CD14-positive monocyte (primary cell): Measurements from ENCODE around the gene NR6A1. TPM values are rescaled to one million over a fixed set of nuclear protein-coding genes. Genes with fewer than 3 reads are reported as not detected.

Experiments
- DNase-seq, 3 donors: peaks; one replicate each; pipeline ENCODE4 v3.0.0-alpha.2; 2011 to 2022
- H2AFZ ChIP-seq: 2 replicates; pipeline ENCODE4 v1.6.0; 2012; ENCODE audit warnings: mild to moderate bottlenecking, low read depth, low read length, inconsistent platforms; ENCODE audit not compliant: insufficient read depth, poor library complexity, severe bottlenecking
- H3K27ac ChIP-seq, 2 donors: 1 replicate in 1 of 2; 2 replicates in 1 of 2; pipeline ENCODE4 v1.5.1; 2012 to 2013; ENCODE audit warnings: low read length in 2 of 2, control low read depth in 1 of 2, inconsistent platforms in 1 of 2, low read depth in 1 of 2, mild to moderate bottlenecking in 1 of 2
- H3K27me3 ChIP-seq, 2 donors: one replicate each; pipeline versions ENCODE4 v1.6.0 to v1.6.1; 2011 to 2013; ENCODE audit warnings: low read length in 2 of 2; ENCODE audit not compliant: control insufficient read depth in 2 of 2, insufficient read depth in 2 of 2
- H3K36me3 ChIP-seq, 2 donors: replicated peaks in 1 of 2; 1 replicate in 1 of 2; 2 replicates in 1 of 2; pipeline versions ENCODE4 v1.5.1 to v1.6.1; 2012 to 2013; ENCODE audit warnings: low read length in 2 of 2, control low read depth in 1 of 2, inconsistent platforms in 1 of 2, mild to moderate bottlenecking in 1 of 2; ENCODE audit not compliant: insufficient read depth in 2 of 2, control insufficient read depth in 1 of 2
- H3K4me1 ChIP-seq, 2 donors: 1 replicate in 1 of 2; 2 replicates in 1 of 2; pipeline versions ENCODE4 v1.5.1 to v1.6.1; 2012 to 2013; ENCODE audit warnings: low read length in 2 of 2, control low read depth in 1 of 2, inconsistent platforms in 1 of 2, mild to moderate bottlenecking in 1 of 2, moderate library complexity in 1 of 2; ENCODE audit not compliant: insufficient read depth in 2 of 2, control insufficient read depth in 1 of 2
- H3K4me2 ChIP-seq: replicated peaks from 2 replicates; pipeline ENCODE3; 2012; ENCODE audit warnings: low read length, moderate library complexity, mild to moderate bottlenecking; ENCODE audit not compliant: poor library complexity, severe bottlenecking; ENCODE audit errors: extremely low read depth
- H3K4me3 ChIP-seq, 3 experiments: fragments of 200-600 bp in 1 of 3; sonication (generic) in 1 of 3; replicated peaks in 1 of 3; 1 replicate in 2 of 3; 2 replicates in 1 of 3; pipeline ENCODE4 v1.5.1; 2011 to 2013; ENCODE audit warnings: low read length in 3 of 3, mild to moderate bottlenecking in 3 of 3, control low read depth in 2 of 3, low read depth in 2 of 3, inconsistent platforms in 1 of 3, moderate library complexity in 1 of 3
- H3K79me2 ChIP-seq: 2 replicates; pipeline ENCODE4 v1.6.0; 2012; ENCODE audit warnings: mild to moderate bottlenecking, control low read depth, inconsistent platforms, low read length, moderate library complexity; ENCODE audit not compliant: insufficient read depth
- H3K9ac ChIP-seq: 2 replicates; pipeline ENCODE4 v1.6.0; 2017; ENCODE audit warnings: low read length, mild to moderate bottlenecking; ENCODE audit not compliant: insufficient read depth, poor library complexity, severe bottlenecking
- H3K9me3 ChIP-seq, 2 donors: replicated peaks in 1 of 2; 1 replicate in 1 of 2; 2 replicates in 1 of 2; pipeline versions ENCODE4 v1.5.1 to v1.6.1; 2012 to 2013; ENCODE audit warnings: low read length in 2 of 2, control low read depth in 1 of 2; ENCODE audit not compliant: control insufficient read depth in 1 of 2, insufficient read depth in 1 of 2
- H4K20me1 ChIP-seq: 2 replicates; pipeline ENCODE4 v1.6.0; 2012; ENCODE audit warnings: mild to moderate bottlenecking, low read length, control low read depth, moderate library complexity; ENCODE audit not compliant: insufficient read depth
- H3K27ac Mint-ChIP-seq, 7 donors: one replicate each; pipeline ENCODE4 v1.8.0; 2020; ENCODE audit warnings: mild to moderate bottlenecking in 7 of 7, mixed read lengths in 7 of 7, moderate library complexity in 6 of 7, inconsistent platforms in 2 of 7
- H3K27me3 Mint-ChIP-seq, 3 donors: one replicate each; pipeline ENCODE4 v1.8.0; 2021 to 2022; ENCODE audit warnings: low read depth in 3 of 3, mild to moderate bottlenecking in 3 of 3, mixed read lengths in 3 of 3, moderate library complexity in 3 of 3, inconsistent platforms in 1 of 3
- H3K36me3 Mint-ChIP-seq, 2 donors: one replicate each; pipeline ENCODE4 v1.8.0; 2020; ENCODE audit warnings: mixed read lengths in 2 of 2, inconsistent platforms in 1 of 2, mild to moderate bottlenecking in 1 of 2
- H3K4me1 Mint-ChIP-seq: one replicate; pipeline ENCODE4 v1.8.0; 2020; ENCODE audit warnings: mild to moderate bottlenecking, mixed read lengths
- H3K4me3 Mint-ChIP-seq, 2 donors: one replicate each; pipeline ENCODE4 v1.8.0; 2020; ENCODE audit warnings: mild to moderate bottlenecking in 2 of 2, mixed read lengths in 2 of 2, moderate library complexity in 1 of 2
- H3K9me3 Mint-ChIP-seq, 7 donors: one replicate each; pipeline ENCODE4 v1.8.0; 2020 to 2022; ENCODE audit warnings: mixed read lengths in 7 of 7, mild to moderate bottlenecking in 6 of 7, moderate library complexity in 6 of 7, inconsistent platforms in 2 of 7
- WGBS: methylation state at CpG from one replicate; pipeline ENCODE4 v1.1.5; 2013; ENCODE audit warnings: missing lambda C conversion rate; ENCODE audit not compliant: insufficient coverage; 5-methylcytosine and 5-hydroxymethylcytosine counted together
- intact Hi-C, 2 donors: fragments of 100-400 bp; cut with micrococcal nuclease; formaldehyde crosslinking; loops; one replicate each; pipeline versions ENCODE4 v1.15.0 to v1.15.1; 2023
- polyA plus RNA-seq, 3 donors: library from polyadenylated mRNA; depleted of rRNA in 1 of 3; unstranded in 2 of 3; stranded (reverse) in 1 of 3; fragments of 300-500 nt in 2 of 3; fragments of >200 nt in 1 of 3; fragmentation: Illumina TruSeq in 2 of 3; gene quantifications; 1 replicate in 2 of 3; 2 replicates in 1 of 3; pipeline ENCODE4 v1.2.3, GENCODE V29; 2012 to 2021
- TF ChIP-seq, protein P1 (sequence below): fragments of 200-600 bp; IDR thresholded peaks from one replicate; pipeline ENCODE4 v1.8.0; 2022; ENCODE audit warnings: antibody characterized with exemption, mild to moderate bottlenecking

Gene NR6A1
- polyA plus RNA-seq, 3 donors, result 0.15 to 2.9 (median 0.28) TPM

GRCh38 chr9:124522121-124523098 lies 248.7 kb downstream of the NR6A1 start:
- TF ChIP-seq, protein P1, sequence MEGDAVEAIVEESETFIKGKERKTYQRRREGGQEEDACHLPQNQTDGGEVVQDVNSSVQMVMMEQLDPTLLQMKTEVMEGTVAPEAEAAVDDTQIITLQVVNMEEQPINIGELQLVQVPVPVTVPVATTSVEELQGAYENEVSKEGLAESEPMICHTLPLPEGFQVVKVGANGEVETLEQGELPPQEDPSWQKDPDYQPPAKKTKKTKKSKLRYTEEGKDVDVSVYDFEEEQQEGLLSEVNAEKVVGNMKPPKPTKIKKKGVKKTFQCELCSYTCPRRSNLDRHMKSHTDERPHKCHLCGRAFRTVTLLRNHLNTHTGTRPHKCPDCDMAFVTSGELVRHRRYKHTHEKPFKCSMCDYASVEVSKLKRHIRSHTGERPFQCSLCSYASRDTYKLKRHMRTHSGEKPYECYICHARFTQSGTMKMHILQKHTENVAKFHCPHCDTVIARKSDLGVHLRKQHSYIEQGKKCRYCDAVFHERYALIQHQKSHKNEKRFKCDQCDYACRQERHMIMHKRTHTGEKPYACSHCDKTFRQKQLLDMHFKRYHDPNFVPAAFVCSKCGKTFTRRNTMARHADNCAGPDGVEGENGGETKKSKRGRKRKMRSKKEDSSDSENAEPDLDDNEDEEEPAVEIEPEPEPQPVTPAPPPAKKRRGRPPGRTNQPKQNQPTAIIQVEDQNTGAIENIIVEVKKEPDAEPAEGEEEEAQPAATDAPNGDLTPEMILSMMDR, result no peak
- no peaks in the 10 kb centered on the region for H3K4me1 ChIP-seq
- H3K27me3 ChIP-seq, result no peaks in the 10 kb centered on the region
- Mint-ChIP-seq H3K4me1 (no peaks in the 10 kb centered on the region), H3K9me3 (no peaks in the 10 kb centered on the region), H3K36me3 (peaks cover 11 to 18% of the 10 kb centered on the region in 2 donors), H3K27me3 (peaks cover 0 to 2% (median 0%) of the 10 kb centered on the region in 3 donors), H3K27ac (peak overlapping the region in 1 of 7 donors; percentile 14), H3K4me3 (no peak overlapping the region)
- no peak overlapping the region for H3K9ac ChIP-seq
- H3K4me2 ChIP-seq, result no peak overlapping the region
- DNase-seq, result no peak
- no peaks in the 10 kb centered on the region for H4K20me1 ChIP-seq
- WGBS, result 93% methylated on average over 3 of the region's 7 CpGs
- H3K4me3 ChIP-seq, result no peak overlapping the region
- H3K36me3 ChIP-seq, result peaks cover 0 to 18% of the 10 kb centered on the region in 2 donors
- no peak overlapping the region for H2AFZ ChIP-seq
- no peaks in the 10 kb centered on the region for H3K79me2 ChIP-seq
- intact Hi-C loops, result no loop called here
- no peak overlapping the region for H3K27ac ChIP-seq
- no peaks in the 10 kb centered on the region for H3K9me3 ChIP-seq

GRCh38 chr9:124521142-124521541 lies 250.0 kb downstream of the NR6A1 start:
- intact Hi-C loops, result no loop called here
- Mint-ChIP-seq H3K4me1 (no peaks in the 10 kb centered on the region), H3K27me3 (peaks cover 0 to 2% (median 0%) of the 10 kb centered on the region in 3 donors), H3K27ac (peak overlapping the region in 1 of 7 donors; percentile 49), H3K9me3 (no peaks in the 10 kb centered on the region), H3K4me3 (peak overlapping the region in 1 of 2 donors; percentile 34), H3K36me3 (peaks cover 6 to 11% of the 10 kb centered on the region in 2 donors)
- no peaks in the 10 kb centered on the region for H3K79me2 ChIP-seq
- H3K27ac ChIP-seq, result no peak overlapping the region
- no peak for DNase-seq
- no peak overlapping the region for H3K4me2 ChIP-seq
- no peak overlapping the region for H3K4me3 ChIP-seq
- no peaks in the 10 kb centered on the region for H4K20me1 ChIP-seq
- H3K9me3 ChIP-seq, result no peaks in the 10 kb centered on the region
- H3K36me3 ChIP-seq, result peaks cover 0 to 12% of the 10 kb centered on the region in 2 donors
- TF ChIP-seq, protein P1, result no peak
- H3K4me1 ChIP-seq, result no peaks in the 10 kb centered on the region
- H2AFZ ChIP-seq, result no peak overlapping the region
- WGBS, result no CpG with 5 or more reads among the region's 3 CpGs
- no peaks in the 10 kb centered on the region for H3K27me3 ChIP-seq
- no peak overlapping the region for H3K9ac ChIP-seq
